ENCODE data around the gene CHMP4B. TPM values are rescaled to one million over a fixed set of nuclear protein-coding genes. Genes with fewer than 3 reads are reported as not detected.
A peak's percentile ranks its signal among the peaks of the same experiment; 100 is the strongest.

Gene CHMP4B
- total RNA-seq, 1 experiment from 2014 or later, result 77.6 TPM

DNA sequence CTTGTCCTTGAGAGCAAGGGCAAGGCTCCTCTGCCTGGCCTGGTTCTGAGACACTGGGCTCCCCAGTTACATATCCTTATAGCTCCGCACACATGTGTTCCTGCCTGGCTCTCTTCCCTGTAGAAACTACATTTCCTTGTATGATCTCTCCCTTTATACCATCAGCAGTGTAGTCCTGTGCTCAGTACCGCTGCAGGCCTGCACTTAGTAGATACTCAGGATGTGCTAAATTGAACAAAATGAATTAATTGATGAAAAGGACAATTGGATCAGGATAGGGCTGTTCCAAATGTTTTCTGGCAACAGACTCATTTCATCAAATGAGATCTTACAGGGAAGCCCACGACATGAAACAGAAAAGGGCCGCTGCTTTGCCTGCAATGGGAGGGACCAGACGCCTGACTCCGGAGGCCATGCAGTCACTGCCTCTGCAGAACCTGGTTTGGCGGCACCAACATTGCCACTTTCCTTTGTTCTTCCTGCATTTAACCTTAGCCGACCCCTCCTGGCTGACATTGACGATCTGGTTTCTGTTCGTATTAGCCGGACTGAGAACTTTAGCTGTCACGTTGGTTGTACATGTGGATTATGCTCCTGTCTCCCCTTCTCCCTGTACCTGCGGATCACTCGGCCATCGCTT, 53.3 kb downstream of the CHMP4B start:
- intact Hi-C loops (cut with micrococcal nuclease), result no loop called here
- Mint-ChIP-seq H3K9me3 (ENCODE audit: unreplicated experiment) (no peaks in the 10 kb centered on the region), H3K27me3 (ENCODE audit: insufficient read depth, unreplicated experiment) (peaks cover 36% of the 10 kb centered on the region), H3K4me1 (ENCODE audit: insufficient read depth, unreplicated experiment) (no peaks in the 10 kb centered on the region), H3K27ac (ENCODE audit: low read depth, unreplicated experiment) (no peak overlapping the region), H3K36me3 (ENCODE audit: insufficient read depth, unreplicated experiment) (peaks cover 2% of the 10 kb centered on the region), H3K4me3 (ENCODE audit: unreplicated experiment) (no peak overlapping the region)
- no peak for DNase-seq (ENCODE audit: unreplicated experiment)
- ChIA-PET POLR2A (interaction anchor here (1.2 to 1.5 kb wide), 2 partner anchors 22 to 219 kb away, joined by 3 read pairs; no protein-coding TSS in a partner anchor), CTCF (interaction anchor here (0.6 to 1.1 kb wide), 3 partner anchors 12 to 201 kb away, joined by 3 to 4 read pairs (median 3); no protein-coding TSS in a partner anchor)
- BruUV-seq (replicated peaks), result no TSS peak
- TF ChIP-seq CTCF (IDR thresholded peaks at IDR 0.05; ENCODE audit: unreplicated experiment), result no peak

- H3K4me1 Mint-ChIP-seq (ENCODE audit: insufficient read depth, unreplicated experiment), result no peaks in the 10 kb centered on the region
- POLR2A ChIA-PET, result interaction anchor here (0.6 kb wide), 1 partner anchor 54 kb away, joined by 4 read pairs; no protein-coding TSS in a partner anchor
- DNase-seq (ENCODE audit: unreplicated experiment), result no peak
- no peaks in the 10 kb centered on the region for H3K36me3 Mint-ChIP-seq (ENCODE audit: insufficient read depth, unreplicated experiment)
- CTCF ChIA-PET, result no interaction called here
- no TSS peak for BruUV-seq (replicated peaks)
- H3K27me3 Mint-ChIP-seq (ENCODE audit: insufficient read depth, unreplicated experiment), result peaks cover 36% of the 10 kb centered on the region
- no peak for TF ChIP-seq CTCF (IDR thresholded peaks at IDR 0.05; ENCODE audit: unreplicated experiment)
- H3K9me3 Mint-ChIP-seq (ENCODE audit: unreplicated experiment), result no peaks in the 10 kb centered on the region
- no peak overlapping the region for H3K27ac Mint-ChIP-seq (ENCODE audit: low read depth, unreplicated experiment)
- no peak overlapping the region for H3K4me3 Mint-ChIP-seq (ENCODE audit: unreplicated experiment)
- intact Hi-C loops (cut with micrococcal nuclease), result loop anchor here (5.0 kb wide), 1 partner anchor 41 kb away; no protein-coding TSS in a partner anchor
These were observed 54.7 kb downstream of the CHMP4B start for GRCh38 chr20:33865761-33866370.

GRCh38 chr20:33866398-33867100, 55.4 kb downstream of the CHMP4B start:
- no peaks in the 10 kb centered on the region for H3K4me1 Mint-ChIP-seq (ENCODE audit: insufficient read depth, unreplicated experiment)
- CTCF ChIA-PET, result no interaction called here
- TF ChIP-seq CTCF (IDR thresholded peaks at IDR 0.05; ENCODE audit: unreplicated experiment), result no peak
- intact Hi-C loops (cut with micrococcal nuclease), result loop anchor here (5.0 kb wide), 1 partner anchor 41 kb away; no protein-coding TSS in a partner anchor
- no peak overlapping the region for H3K27ac Mint-ChIP-seq (ENCODE audit: low read depth, unreplicated experiment)
- no TSS peak for BruUV-seq (replicated peaks)
- H3K27me3 Mint-ChIP-seq (ENCODE audit: insufficient read depth, unreplicated experiment), result peaks cover 43% of the 10 kb centered on the region
- POLR2A ChIA-PET, result interaction anchor here (0.6 kb wide), 1 partner anchor 54 kb away, joined by 4 read pairs; no protein-coding TSS in a partner anchor
- no peak for DNase-seq (ENCODE audit: unreplicated experiment)
- H3K9me3 Mint-ChIP-seq (ENCODE audit: unreplicated experiment), result no peaks in the 10 kb centered on the region
- no peaks in the 10 kb centered on the region for H3K36me3 Mint-ChIP-seq (ENCODE audit: insufficient read depth, unreplicated experiment)
- no peak overlapping the region for H3K4me3 Mint-ChIP-seq (ENCODE audit: unreplicated experiment)

GRCh38 chr20:33868042-33868441, 56.9 kb downstream of the CHMP4B start:
- Mint-ChIP-seq H3K4me3 (ENCODE audit: unreplicated experiment) (no peak overlapping the region), H3K27ac (ENCODE audit: low read depth, unreplicated experiment) (peak overlapping the region; percentile 6), H3K9me3 (ENCODE audit: unreplicated experiment) (no peaks in the 10 kb centered on the region), H3K36me3 (ENCODE audit: insufficient read depth, unreplicated experiment) (no peaks in the 10 kb centered on the region), H3K4me1 (ENCODE audit: insufficient read depth, unreplicated experiment) (no peaks in the 10 kb centered on the region), H3K27me3 (ENCODE audit: insufficient read depth, unreplicated experiment) (peaks cover 51% of the 10 kb centered on the region)
- no peak for DNase-seq (ENCODE audit: unreplicated experiment)
- ChIA-PET CTCF (interaction anchor here (0.5 to 0.6 kb wide), 2 partner anchors 148 to 416 kb away, joined by 3 read pairs; no protein-coding TSS in a partner anchor), POLR2A (interaction anchor here (0.7 kb wide), 1 partner anchor 35 kb away, joined by 3 read pairs; no protein-coding TSS in a partner anchor)
- TF ChIP-seq CTCF (IDR thresholded peaks at IDR 0.05; ENCODE audit: unreplicated experiment), result no peak
- no TSS peak for BruUV-seq (replicated peaks)
- intact Hi-C loops (cut with micrococcal nuclease), result loop anchor here (5.0 kb wide), 1 partner anchor 39 kb away; no protein-coding TSS in a partner anchor

All from MCF 10A (cell line).